ENCODE results near the gene NCBP2.
"Not testable (repeated sequence)": the region's sequence is repeated elsewhere in the genome, so short reads cannot be mapped to it uniquely, and the experiment has no call there.

NCBP2 gene

DNA sequence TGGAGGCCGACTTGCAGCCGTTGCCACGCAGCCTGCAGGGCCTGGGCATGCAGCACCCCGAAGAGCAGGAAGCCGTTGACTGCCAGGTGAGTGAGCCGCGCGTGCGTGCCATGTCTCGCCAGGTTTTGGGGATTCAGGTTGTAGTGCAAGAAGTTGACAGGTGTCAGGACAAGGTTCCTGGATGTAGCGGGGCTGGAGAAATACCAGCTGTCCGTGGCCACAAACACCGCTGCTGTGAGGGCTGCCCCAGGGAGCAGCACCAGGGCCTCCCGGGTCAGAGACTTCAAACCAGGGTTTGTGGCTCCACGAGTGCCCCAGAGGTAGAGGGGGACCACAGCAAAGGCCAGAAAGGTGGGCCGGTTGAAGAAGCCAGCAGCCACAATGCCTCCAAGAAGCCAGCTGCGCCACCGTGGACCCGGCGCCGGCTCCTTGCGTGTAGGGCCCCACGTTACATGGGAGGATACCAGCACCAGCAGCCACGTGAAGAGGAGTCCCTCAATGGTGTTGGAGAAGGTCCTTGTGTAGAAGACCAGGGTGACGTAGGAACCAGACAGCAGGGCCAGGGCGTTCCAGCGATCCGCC is 5.6 kb upstream of the NCBP2 start:
- H3K27ac ChIP-seq: no peak overlapping the region
- DNase-seq (ENCODE audit: low spot score): no peak
- TF ChIP-seq, protein P1, sequence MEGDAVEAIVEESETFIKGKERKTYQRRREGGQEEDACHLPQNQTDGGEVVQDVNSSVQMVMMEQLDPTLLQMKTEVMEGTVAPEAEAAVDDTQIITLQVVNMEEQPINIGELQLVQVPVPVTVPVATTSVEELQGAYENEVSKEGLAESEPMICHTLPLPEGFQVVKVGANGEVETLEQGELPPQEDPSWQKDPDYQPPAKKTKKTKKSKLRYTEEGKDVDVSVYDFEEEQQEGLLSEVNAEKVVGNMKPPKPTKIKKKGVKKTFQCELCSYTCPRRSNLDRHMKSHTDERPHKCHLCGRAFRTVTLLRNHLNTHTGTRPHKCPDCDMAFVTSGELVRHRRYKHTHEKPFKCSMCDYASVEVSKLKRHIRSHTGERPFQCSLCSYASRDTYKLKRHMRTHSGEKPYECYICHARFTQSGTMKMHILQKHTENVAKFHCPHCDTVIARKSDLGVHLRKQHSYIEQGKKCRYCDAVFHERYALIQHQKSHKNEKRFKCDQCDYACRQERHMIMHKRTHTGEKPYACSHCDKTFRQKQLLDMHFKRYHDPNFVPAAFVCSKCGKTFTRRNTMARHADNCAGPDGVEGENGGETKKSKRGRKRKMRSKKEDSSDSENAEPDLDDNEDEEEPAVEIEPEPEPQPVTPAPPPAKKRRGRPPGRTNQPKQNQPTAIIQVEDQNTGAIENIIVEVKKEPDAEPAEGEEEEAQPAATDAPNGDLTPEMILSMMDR (IDR thresholded peaks at IDR 0.05): no peak
- no peak overlapping the region for H3K4me3 ChIP-seq

- TF ChIP-seq, protein P1 (IDR thresholded peaks at IDR 0.05): no peak
- DNase-seq (ENCODE audit: low spot score): no peak
Observed at GRCh38 chr3:196947136-196947859, 5.0 kb upstream of the NCBP2 start.

DNA sequence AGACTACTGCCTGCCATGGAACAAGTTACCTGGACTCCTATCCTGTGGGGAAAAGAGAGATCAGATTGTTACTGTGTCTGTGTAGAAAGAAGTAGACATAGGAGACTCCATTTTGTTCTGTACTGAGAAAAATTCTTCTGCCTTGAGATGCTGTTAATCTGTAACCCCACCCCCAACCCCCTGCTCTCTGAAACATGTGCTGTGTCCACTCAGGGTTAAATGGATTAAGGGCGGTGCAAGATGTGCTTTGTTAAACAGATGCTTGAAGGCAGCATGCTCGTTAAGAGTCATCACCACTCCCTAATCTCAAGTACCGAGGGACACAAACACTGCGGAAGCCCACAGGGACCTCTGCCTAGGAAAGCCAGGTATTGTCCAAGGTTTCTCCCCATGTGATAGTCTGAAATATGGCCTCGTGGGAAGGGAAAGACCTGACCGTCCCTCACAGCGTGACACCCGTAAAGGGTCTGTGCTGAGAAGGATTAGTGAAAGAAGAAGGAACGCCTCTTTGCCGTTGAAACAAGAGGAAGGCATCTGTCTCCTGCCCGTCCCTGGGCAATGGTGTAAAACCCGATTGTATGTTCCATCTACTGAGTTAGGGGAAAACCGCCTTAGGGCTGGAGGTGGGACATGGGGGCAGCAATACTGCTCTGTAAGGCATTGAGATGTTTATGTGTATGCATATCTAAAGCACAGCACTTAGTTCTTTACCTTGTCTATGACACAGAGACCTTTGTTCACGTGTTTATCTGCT is 1.9 kb upstream of the NCBP2 start:
- H3K4me3 ChIP-seq; H3K27ac ChIP-seq; DNase-seq (ENCODE audit: low spot score): not testable (repeated sequence)

More at GRCh38 chr3:196947136-196947859, 5.0 kb upstream of the NCBP2 start:
- Histone ChIP-seq H3K4me3 (no peak overlapping the region), H3K27ac (no peak overlapping the region)

- peak overlapping the region; percentile 99 for H3K4me3 ChIP-seq
- TF ChIP-seq, protein P1 (IDR thresholded peaks at IDR 0.05): no peak
- H3K27ac ChIP-seq: peak overlapping the region; percentile 82 to 97
- no peak for DNase-seq (ENCODE audit: low spot score)
Observed at GRCh38 chr3:196942915-196943277, 568 bp upstream of the NCBP2 start.

GRCh38 chr3:196941729-196942225 is 551 bp downstream of the NCBP2 start:
- TF ChIP-seq, protein P1 (IDR thresholded peaks at IDR 0.05): no peak
- DNase-seq (ENCODE audit: low spot score): no peak

GRCh38 chr3:196938576-196938975 is 3.8 kb downstream of the NCBP2 start:
- TF ChIP-seq, protein P1 (IDR thresholded peaks at IDR 0.05): no peak
- no peak for DNase-seq (ENCODE audit: low spot score)
- H3K4me3 ChIP-seq: no peak overlapping the region
- H3K27ac ChIP-seq: no peak overlapping the region

More at GRCh38 chr3:196941729-196942225, 551 bp downstream of the NCBP2 start:
- H3K4me3 ChIP-seq: peak overlapping the region; percentile 99
- peak overlapping the region; percentile 82 to 97 for H3K27ac ChIP-seq

DNA sequence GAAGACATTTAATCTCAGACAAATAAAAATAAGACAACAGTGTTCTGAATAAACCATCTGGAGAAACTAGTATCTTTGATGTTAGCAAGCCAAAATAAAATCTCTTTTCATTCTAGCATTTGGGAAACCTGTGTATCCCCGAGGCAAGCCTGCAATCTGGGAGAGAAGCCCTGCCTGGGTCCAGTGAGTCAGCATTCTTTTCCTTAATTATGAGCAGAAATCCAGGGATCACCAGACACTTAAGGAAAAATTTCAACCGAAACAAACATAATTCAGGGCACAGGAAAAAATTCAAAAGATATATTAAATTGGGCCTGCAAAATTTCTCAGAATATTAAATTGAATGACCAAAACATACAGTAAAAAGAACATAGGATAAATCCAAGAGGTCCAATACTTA is 4.2 kb downstream of the NCBP2 start:
- no peak overlapping the region for H3K4me3 ChIP-seq
- no peak overlapping the region for H3K27ac ChIP-seq
- DNase-seq (ENCODE audit: low spot score): no peak
- TF ChIP-seq, protein P1 (IDR thresholded peaks at IDR 0.05): no peak

Data from coronary artery (tissue), 2 donors.